ENCODE data around the gene LPAR6. TPM values are rescaled to one million over a fixed set of nuclear protein-coding genes. Genes with fewer than 3 reads are reported as not detected.

The LPAR6 gene
- total and polyA plus RNA-seq, 2 donors (not counting 1 experiment from before 2014, with no cell fraction given), result 0.55 to 1.0 TPM

- intact Hi-C loops (cut with micrococcal nuclease), result no loop called here
- H3K9ac ChIP-seq (ENCODE audit: low read length), result no peak overlapping the region
- peaks cover 0 to 10% of the 10 kb centered on the region in 2 donors for H3K4me1 ChIP-seq (ENCODE audit: control insufficient read depth in 2 of 2, insufficient read depth in 2 of 2, low read length in 2 of 2)
- ATAC-seq (ENCODE audit: low read depth), result no peak
- H3K79me2 ChIP-seq (ENCODE audit: control insufficient read depth, insufficient read depth, low read length), result peaks cover 18% of the 10 kb centered on the region
- TF ChIP-seq CTCF (IDR thresholded peaks at IDR 0.05), result no peak
- TF ChIP-seq EZH2 (IDR thresholded peaks at IDR 0.05; ENCODE audit: borderline replicate concordance, insufficient read depth, low read depth, low read length, poor library complexity, severe bottlenecking), result no peak
- POLR2A ChIA-PET, result no interaction called here
- H2AFZ ChIP-seq (ENCODE audit: insufficient read depth, low read depth, low read length, poor library complexity, severe bottlenecking), result no peak overlapping the region
- no peaks in the 10 kb centered on the region for H3K27me3 ChIP-seq (replicated peaks in 1 of 4; ENCODE audit: control extremely low read depth in 1 of 4, control insufficient read depth in 3 of 4, insufficient read depth in 4 of 4, low read length in 3 of 4)
- peaks cover 17% of the 10 kb centered on the region for H4K20me1 ChIP-seq (ENCODE audit: control insufficient read depth, insufficient read depth, low read length, poor library complexity, severe bottlenecking)
- H3K9me3 ChIP-seq (ENCODE audit: control extremely low read depth in 1 of 3, control insufficient read depth in 2 of 3, insufficient read depth in 1 of 3, low read length in 2 of 3), result peaks cover 0 to 7% (median 2%) of the 10 kb centered on the region in 3 donors
- H3K4me3 ChIP-seq (ENCODE audit: control extremely low read depth in 1 of 5, extremely low read depth in 1 of 5, insufficient read depth in 1 of 5, low read depth in 2 of 5, low read length in 4 of 5), result no peak overlapping the region
- Mint-ChIP-seq H3K4me3 (no peak overlapping the region), H3K27me3 (no peaks in the 10 kb centered on the region), H3K9me3 (ENCODE audit: insufficient read depth) (peaks cover 4% of the 10 kb centered on the region), H3K4me1 (peaks cover 14% of the 10 kb centered on the region), H3K27ac (no peak overlapping the region)
- CTCF ChIA-PET, result no interaction called here
- DNase-seq, result no peak
- no peak overlapping the region for H3K27ac ChIP-seq (ENCODE audit: low read length in 2 of 2)
- no peak overlapping the region for H3K4me2 ChIP-seq (replicated peaks; ENCODE audit: low read depth, low read length, poor library complexity, severe bottlenecking)
- H3K36me3 ChIP-seq (replicated peaks in 1 of 2; ENCODE audit: control extremely low read depth in 1 of 2, control insufficient read depth in 1 of 2, extremely low read depth in 1 of 2, insufficient read depth in 2 of 2, low read length in 1 of 2), result peaks cover 3 to 16% of the 10 kb centered on the region in 2 experiments
- no CpG with 5 or more reads among the region's 2 CpGs for WGBS (ENCODE audit: insufficient coverage)
Observed at GRCh38 chr13:48415516-48415915, 2.6 kb upstream of the LPAR6 start.

- Histone ChIP-seq H3K9me3 (ENCODE audit: control extremely low read depth in 1 of 3, control insufficient read depth in 2 of 3, insufficient read depth in 1 of 3, low read length in 2 of 3) (peaks cover 0 to 7% (median 0%) of the 10 kb centered on the region in 3 donors), H2AFZ (ENCODE audit: insufficient read depth, low read depth, low read length, poor library complexity, severe bottlenecking) (no peak overlapping the region), H3K4me1 (ENCODE audit: control insufficient read depth in 2 of 2, insufficient read depth in 2 of 2, low read length in 2 of 2) (peaks cover 0 to 10% of the 10 kb centered on the region in 2 donors), H3K27ac (ENCODE audit: low read length in 2 of 2) (no peak overlapping the region), H3K4me2 (replicated peaks; ENCODE audit: low read depth, low read length, poor library complexity, severe bottlenecking) (no peak overlapping the region), H3K36me3 (replicated peaks in 1 of 2; ENCODE audit: control extremely low read depth in 1 of 2, control insufficient read depth in 1 of 2, extremely low read depth in 1 of 2, insufficient read depth in 2 of 2, low read length in 1 of 2) (peaks cover 5 to 16% of the 10 kb centered on the region in 2 experiments), H4K20me1 (ENCODE audit: control insufficient read depth, insufficient read depth, low read length, poor library complexity, severe bottlenecking) (peaks cover 17% of the 10 kb centered on the region), H3K27me3 (replicated peaks in 1 of 4; ENCODE audit: control extremely low read depth in 1 of 4, control insufficient read depth in 3 of 4, insufficient read depth in 4 of 4, low read length in 3 of 4) (no peaks in the 10 kb centered on the region), H3K9ac (ENCODE audit: low read length) (no peak overlapping the region), H3K4me3 (ENCODE audit: control extremely low read depth in 1 of 5, extremely low read depth in 1 of 5, insufficient read depth in 1 of 5, low read depth in 2 of 5, low read length in 4 of 5) (no peak overlapping the region), H3K79me2 (ENCODE audit: control insufficient read depth, insufficient read depth, low read length) (peaks cover 18% of the 10 kb centered on the region)
- intact Hi-C loops (cut with micrococcal nuclease), result loop anchor here (5.0 kb wide), 1 partner anchor 33 kb away; no protein-coding TSS in a partner anchor
- ChIA-PET POLR2A (no interaction called here), CTCF (no interaction called here)
- TF ChIP-seq CTCF (IDR thresholded peaks at IDR 0.05) (no peak), EZH2 (IDR thresholded peaks at IDR 0.05; ENCODE audit: borderline replicate concordance, insufficient read depth, low read depth, low read length, poor library complexity, severe bottlenecking) (no peak)
- Mint-ChIP-seq H3K4me1 (peaks cover 14% of the 10 kb centered on the region), H3K27ac (no peak overlapping the region), H3K27me3 (no peaks in the 10 kb centered on the region), H3K9me3 (ENCODE audit: insufficient read depth) (peaks cover 4% of the 10 kb centered on the region), H3K4me3 (no peak overlapping the region)
- ATAC-seq (ENCODE audit: low read depth), result no peak
- DNase-seq, result no peak
Observed at GRCh38 chr13:48414501-48414900, 1.6 kb upstream of the LPAR6 start.

All from B cell (primary cell).